K562 (cell line): Measurements from ENCODE around the gene KLHL25. TPM values are rescaled to one million over a fixed set of nuclear protein-coding genes. Genes with fewer than 3 reads are reported as not detected.

Experiments used
- ATAC-seq: fragments of 200-7000 bp; cut with Tn5 transposase; 3 replicates; pipeline ENCODE4 v1.9.1; 2020; ENCODE audit warnings: moderate library complexity
- BruUV-seq: library from RNA; stranded (reverse); fragments of 400-500 nt; replicated peaks from 2 replicates; lab custom pipeline; 2021; lab: Mats Ljungman, UMichigan
- CTCF ChIA-PET: fragments of 300-600 bp; formaldehyde crosslinking; extraction: SDS; loops from one replicate; lab custom pipeline; 2021; ENCODE audit warnings: low intra/inter-chr PET ratio; lab: Yijun Ruan, JAX
- POLR2A ChIA-PET: fragments of 300-600, 350-650 bp; sonication (Branson Sonifier 250); formaldehyde crosslinking; extraction: SDS; loops from one replicate; lab custom pipeline; 2021; ENCODE audit warnings: antibody characterized with exemption, inconsistent platforms; lab: Yijun Ruan, JAX
- DNase-seq, 4 experiments: peaks; one replicate each; pipeline versions ENCODE4 v3.0.0 to v3.0.0-alpha.2; 2011 to 2018; ENCODE audit warnings: low spot score in 3 of 4, mixed read lengths in 3 of 4; ENCODE audit errors: extremely low read depth in 1 of 4
- FAIRE-seq: peaks from 2 replicates; lab custom pipeline; 2011; peaks lifted over from hg19 to GRCh38; lab: Jason Lieb, UNC
- H2AFZ ChIP-seq: 2 replicates; pipeline ENCODE4 v1.6.0; 2011; ENCODE audit warnings: low read depth, low read length, control low read depth, inconsistent platforms
- H3K27ac ChIP-seq: fragments of 200-600 bp; 3 replicates; pipeline ENCODE4 v1.8.0; 2011; ENCODE audit warnings: low read depth, mild to moderate bottlenecking, control low read depth, inconsistent platforms, low read length, moderate library complexity, mixed read lengths; ENCODE audit errors: extremely low read depth
- H3K27me3 ChIP-seq, 2 experiments: fragments of 300-600 bp in 1 of 2; 2 replicates in 1 of 2; 3 replicates in 1 of 2; pipeline versions ENCODE4 v1.6.0 to v1.8.0; 2011; ENCODE audit warnings: inconsistent platforms in 2 of 2, low read length in 2 of 2, mild to moderate bottlenecking in 1 of 2, mixed read lengths in 1 of 2, moderate library complexity in 1 of 2; ENCODE audit not compliant: control insufficient read depth in 2 of 2, insufficient read depth in 2 of 2
- H3K36me3 ChIP-seq: fragments of 300-600 bp; 3 replicates; pipeline ENCODE4 v1.8.0; 2011; ENCODE audit warnings: mild to moderate bottlenecking, low read length, inconsistent platforms; ENCODE audit not compliant: control insufficient read depth, insufficient read depth
- H3K4me1 ChIP-seq, 2 experiments: fragments of 200-600 bp in 1 of 2; replicated peaks in 1 of 2; 2 replicates in 1 of 2; 3 replicates in 1 of 2; pipeline versions ENCODE4 v1.5.1 to v1.8.0; 2011; ENCODE audit warnings: inconsistent platforms in 2 of 2, low read length in 2 of 2, mild to moderate bottlenecking in 1 of 2, mixed read lengths in 1 of 2, moderate library complexity in 1 of 2; ENCODE audit not compliant: control insufficient read depth in 2 of 2, insufficient read depth in 2 of 2
- H3K4me2 ChIP-seq: 2 replicates; pipeline ENCODE4 v1.6.1; 2011; ENCODE audit warnings: low read length, control low read depth, inconsistent platforms, mixed read lengths; ENCODE audit not compliant: insufficient read depth
- H3K4me3 ChIP-seq: fragments of 200-600 bp; sonication (generic), shearing (Covaris generic); 2 replicates; pipeline ENCODE4 v1.5.1; 2016; ENCODE audit warnings: control low read depth, inconsistent platforms
- H3K79me2 ChIP-seq: fragments of 200-600 bp; 3 replicates; pipeline ENCODE4 v1.8.0; 2011; ENCODE audit warnings: low read length, inconsistent platforms; ENCODE audit not compliant: control insufficient read depth, insufficient read depth
- H3K9ac ChIP-seq, 2 experiments: 2 replicates each; pipeline versions ENCODE4 v1.6.0 to v1.6.1; 2011; ENCODE audit warnings: low read depth in 2 of 2, low read length in 2 of 2, control low read depth in 1 of 2, inconsistent platforms in 1 of 2, mild to moderate bottlenecking in 1 of 2, mixed read lengths in 1 of 2; ENCODE audit not compliant: insufficient read depth in 1 of 2
- H3K9me1 ChIP-seq: one replicate; pipeline ENCODE4 v1.6.0; 2011; ENCODE audit warnings: inconsistent platforms, mild to moderate bottlenecking, low read length, moderate library complexity; ENCODE audit not compliant: control insufficient read depth, insufficient read depth
- H3K9me3 ChIP-seq: replicated peaks from 2 replicates; pipeline ENCODE4 v1.5.1; 2011; ENCODE audit warnings: low read depth, low read length, inconsistent platforms; ENCODE audit not compliant: control insufficient read depth, insufficient read depth
- H4K20me1 ChIP-seq: replicated peaks from 2 replicates; pipeline ENCODE4 v1.6.1; 2011; ENCODE audit warnings: low read length, inconsistent platforms, mixed read lengths; ENCODE audit not compliant: control insufficient read depth, insufficient read depth
- CBFA2T2 ChIP-seq: fragments of 450-650 bp; conservative IDR thresholded peaks from 2 replicates; pipeline ENCODE4 v1.6.1; 2017; ENCODE audit warnings: mild to moderate bottlenecking
- FOXJ2 ChIP-seq: fragments of 200-800 bp; sonication (Bioruptor generic); IDR thresholded peaks from 2 replicates; pipeline ENCODE4 v1.6.1; 2016; ENCODE audit warnings: missing genetic modification characterization, missing compliant biosample characterization
- GATA2 ChIP-seq: sonication (generic); formaldehyde crosslinking; IDR thresholded peaks from 2 replicates; pipeline ENCODE4 v1.4.0; 2020; ENCODE audit warnings: mild to moderate bottlenecking, missing genetic modification reagents
- JUNB ChIP-seq: fragments of 450-650 bp; formaldehyde crosslinking; conservative IDR thresholded peaks from 2 replicates; pipeline ENCODE4 v1.4.0; 2020; ENCODE audit warnings: mild to moderate bottlenecking
- NCOR1 ChIP-seq: fragments of 450-650 bp; IDR thresholded peaks from 2 replicates; pipeline ENCODE4 v1.6.1; 2016; ENCODE audit warnings: mild to moderate bottlenecking, moderate library complexity
- RBM14 ChIP-seq: fragments of 200-400 bp; formaldehyde crosslinking; IDR thresholded peaks from 2 replicates; pipeline ENCODE4 v1.6.1; 2018; ENCODE audit warnings: low read depth, mild to moderate bottlenecking, low read length, moderate library complexity, borderline replicate concordance; ENCODE audit not compliant: insufficient read depth
- RBM25 ChIP-seq: fragments of 200-400 bp; formaldehyde crosslinking; IDR thresholded peaks from 2 replicates; pipeline ENCODE4 v1.6.1; 2018; ENCODE audit warnings: low read length, low read depth, moderate library complexity; ENCODE audit not compliant: severe bottlenecking
- RFX1 ChIP-seq: fragments of 450-650 bp; IDR thresholded peaks from 2 replicates; pipeline ENCODE4 v1.6.1; 2016; ENCODE audit warnings: mild to moderate bottlenecking, moderate library complexity
- SMARCE1 ChIP-seq: fragments of 450-650 bp; IDR thresholded peaks from 2 replicates; pipeline ENCODE4 v1.7.1; 2016; ENCODE audit warnings: mild to moderate bottlenecking
- TEAD2 ChIP-seq: fragments of 450-650 bp; IDR thresholded peaks from 2 replicates; pipeline ENCODE4 v1.6.1; 2016; ENCODE audit warnings: missing genetic modification characterization, control low read depth, missing compliant biosample characterization
- ZNF133 ChIP-seq: fragments of 250-450 bp; sonication (Bioruptor Pico); IDR thresholded peaks from 2 replicates; pipeline ENCODE4 v1.4.0; 2020; ENCODE audit warnings: mild to moderate bottlenecking
- ZNF384 ChIP-seq: IDR thresholded peaks from 2 replicates; pipeline ENCODE4 v1.6.1; 2012; ENCODE audit warnings: low read depth, low read length, improper control_type of control experiment
- ZSCAN29 ChIP-seq: fragments of 450-650 bp; IDR thresholded peaks from 2 replicates; pipeline ENCODE4 v1.6.1; 2017
- WGBS: fragments of 100-300 bp; shearing (Covaris generic); methylation state at CpG from one replicate; pipeline ENCODE4 v1.1.6; 2016; ENCODE audit warnings: low coverage, mixed read lengths; ENCODE audit not compliant: insufficient coverage; ENCODE audit errors: missing lambda C conversion rate; 5-methylcytosine and 5-hydroxymethylcytosine counted together
- in situ Hi-C: fragments of 300-500 bp; cut with MboI; formaldehyde crosslinking; loops from 4 replicates; pipeline ENCODE4 v1.15.0; 2018; ENCODE audit warnings: inconsistent platforms, mixed read lengths
- intact Hi-C: fragments of 100-400 bp; cut with micrococcal nuclease; formaldehyde crosslinking; loops from 2 replicates; pipeline ENCODE4 v1.14.2; 2022
- polyA plus RNA-seq, 8 experiments: library from polyadenylated mRNA; depleted of rRNA in 4 of 8; stranded (reverse) in 5 of 8; unstranded in 3 of 8; fragments of >200 nt; fragmentation: Nextera tagmentation in 2 of 8; fragmentation: Illumina TruSeq in 1 of 8; extraction: Ambion mirVana in 2 of 8; extraction: Trizol in 1 of 8; gene quantifications; 2 replicates each; pipeline versions ENCODE4 v1.2.1 to v1.2.3, GENCODE V29; 2011 to 2014; ENCODE audit warnings: inconsistent platforms in 1 of 8, missing spikeins in 1 of 8
- total RNA-seq, 7 experiments: library from RNA; depleted of rRNA in 6 of 7; stranded (reverse); fragments of >200 nt in 6 of 7; fragmentation: Illumina TruSeq in 2 of 7; extraction: Trizol in 2 of 7; gene quantifications; 2 replicates each; pipeline versions ENCODE4 v1.2.1 to v1.2.3, GENCODE V29; 2011 to 2021; ENCODE audit warnings: low replicate concordance in 1 of 7
- TF ChIP-seq, protein P1 (sequence below): fragments of 450-650 bp; IDR thresholded peaks from 2 replicates; pipeline ENCODE4 v1.7.1; 2018; ENCODE audit warnings: mild to moderate bottlenecking, low read depth; ENCODE audit not compliant: partially characterized antibody
- TF ChIP-seq, protein P2 (sequence below): IDR thresholded peaks from 3 replicates; pipeline ENCODE4 v1.6.1; 2011; ENCODE audit warnings: borderline replicate concordance, mild to moderate bottlenecking, moderate library complexity; ENCODE audit not compliant: insufficient read length; ENCODE audit errors: extremely low read depth
- TF ChIP-seq, protein P3 (sequence below): fragments of 250-450 bp; sonication (Bioruptor Pico); IDR thresholded peaks from 2 replicates; pipeline ENCODE4 v1.5.0; 2021

KLHL25 gene
- total and polyA plus RNA-seq, 9 of the 15 experiments (the other 6 are each of a cell fraction or from before 2014, with no cell fraction given) = 0.04 to 0.14 (median 0.10) TPM; not detected in 3

- CTCF ChIA-PET = no interaction called here
- TF ChIP-seq GATA2 (CRISPR knock-in tag) (no peak), RBM14 (no peak), ZNF133 (no peak), FOXJ2 (tag) (no peak), RFX1 (no peak), RBM25 (no peak), ZNF384 (no peak), JUNB (CRISPR knock-in tag) (no peak), TEAD2 (no peak), SMARCE1 (no peak), NCOR1 (no peak), ZSCAN29 (no peak), CBFA2T2 (no peak)
- TF ChIP-seq, protein P1, sequence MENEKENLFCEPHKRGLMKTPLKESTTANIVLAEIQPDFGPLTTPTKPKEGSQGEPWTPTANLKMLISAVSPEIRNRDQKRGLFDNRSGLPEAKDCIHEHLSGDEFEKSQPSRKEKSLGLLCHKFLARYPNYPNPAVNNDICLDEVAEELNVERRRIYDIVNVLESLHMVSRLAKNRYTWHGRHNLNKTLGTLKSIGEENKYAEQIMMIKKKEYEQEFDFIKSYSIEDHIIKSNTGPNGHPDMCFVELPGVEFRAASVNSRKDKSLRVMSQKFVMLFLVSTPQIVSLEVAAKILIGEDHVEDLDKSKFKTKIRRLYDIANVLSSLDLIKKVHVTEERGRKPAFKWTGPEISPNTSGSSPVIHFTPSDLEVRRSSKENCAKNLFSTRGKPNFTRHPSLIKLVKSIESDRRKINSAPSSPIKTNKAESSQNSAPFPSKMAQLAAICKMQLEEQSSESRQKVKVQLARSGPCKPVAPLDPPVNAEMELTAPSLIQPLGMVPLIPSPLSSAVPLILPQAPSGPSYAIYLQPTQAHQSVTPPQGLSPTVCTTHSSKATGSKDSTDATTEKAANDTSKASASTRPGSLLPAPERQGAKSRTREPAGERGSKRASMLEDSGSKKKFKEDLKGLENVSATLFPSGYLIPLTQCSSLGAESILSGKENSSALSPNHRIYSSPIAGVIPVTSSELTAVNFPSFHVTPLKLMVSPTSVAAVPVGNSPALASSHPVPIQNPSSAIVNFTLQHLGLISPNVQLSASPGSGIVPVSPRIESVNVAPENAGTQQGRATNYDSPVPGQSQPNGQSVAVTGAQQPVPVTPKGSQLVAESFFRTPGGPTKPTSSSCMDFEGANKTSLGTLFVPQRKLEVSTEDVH = no peak
- TF ChIP-seq, protein P2, sequence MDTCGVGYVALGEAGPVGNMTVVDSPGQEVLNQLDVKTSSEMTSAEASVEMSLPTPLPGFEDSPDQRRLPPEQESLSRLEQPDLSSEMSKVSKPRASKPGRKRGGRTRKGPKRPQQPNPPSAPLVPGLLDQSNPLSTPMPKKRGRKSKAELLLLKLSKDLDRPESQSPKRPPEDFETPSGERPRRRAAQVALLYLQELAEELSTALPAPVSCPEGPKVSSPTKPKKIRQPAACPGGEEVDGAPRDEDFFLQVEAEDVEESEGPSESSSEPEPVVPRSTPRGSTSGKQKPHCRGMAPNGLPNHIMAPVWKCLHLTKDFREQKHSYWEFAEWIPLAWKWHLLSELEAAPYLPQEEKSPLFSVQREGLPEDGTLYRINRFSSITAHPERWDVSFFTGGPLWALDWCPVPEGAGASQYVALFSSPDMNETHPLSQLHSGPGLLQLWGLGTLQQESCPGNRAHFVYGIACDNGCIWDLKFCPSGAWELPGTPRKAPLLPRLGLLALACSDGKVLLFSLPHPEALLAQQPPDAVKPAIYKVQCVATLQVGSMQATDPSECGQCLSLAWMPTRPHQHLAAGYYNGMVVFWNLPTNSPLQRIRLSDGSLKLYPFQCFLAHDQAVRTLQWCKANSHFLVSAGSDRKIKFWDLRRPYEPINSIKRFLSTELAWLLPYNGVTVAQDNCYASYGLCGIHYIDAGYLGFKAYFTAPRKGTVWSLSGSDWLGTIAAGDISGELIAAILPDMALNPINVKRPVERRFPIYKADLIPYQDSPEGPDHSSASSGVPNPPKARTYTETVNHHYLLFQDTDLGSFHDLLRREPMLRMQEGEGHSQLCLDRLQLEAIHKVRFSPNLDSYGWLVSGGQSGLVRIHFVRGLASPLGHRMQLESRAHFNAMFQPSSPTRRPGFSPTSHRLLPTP = no peak
- TF ChIP-seq, protein P3, sequence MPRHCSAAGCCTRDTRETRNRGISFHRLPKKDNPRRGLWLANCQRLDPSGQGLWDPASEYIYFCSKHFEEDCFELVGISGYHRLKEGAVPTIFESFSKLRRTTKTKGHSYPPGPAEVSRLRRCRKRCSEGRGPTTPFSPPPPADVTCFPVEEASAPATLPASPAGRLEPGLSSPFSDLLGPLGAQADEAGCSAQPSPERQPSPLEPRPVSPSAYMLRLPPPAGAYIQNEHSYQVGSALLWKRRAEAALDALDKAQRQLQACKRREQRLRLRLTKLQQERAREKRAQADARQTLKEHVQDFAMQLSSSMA (CRISPR knock-in tag) = no peak
Measured at GRCh38 chr15:85749261-85750151, 45.2 kb downstream of the KLHL25 start.

More at GRCh38 chr15:85749261-85750151, 45.2 kb downstream of the KLHL25 start:
- Histone ChIP-seq H3K36me3 (no peaks in the 10 kb centered on the region), H3K4me3 (no peak overlapping the region), H4K20me1 (no peaks in the 10 kb centered on the region), H3K27ac (no peak overlapping the region), H3K9ac (no peak overlapping the region), H3K27me3 (peaks cover 26 to 65% of the 10 kb centered on the region in 2 experiments; a peak in 4 of 5 replicates), H2AFZ (no peak overlapping the region), H3K9me3 (no peaks in the 10 kb centered on the region), H3K9me1 (no peaks in the 10 kb centered on the region), H3K4me2 (no peak overlapping the region), H3K79me2 (no peaks in the 10 kb centered on the region), H3K4me1 (no peaks in the 10 kb centered on the region)
- POLR2A ChIA-PET = interaction anchor here (0.8 kb wide), 1 partner anchor 212 kb away, joined by 3 read pairs; no protein-coding TSS in a partner anchor
- intact Hi-C loops = no loop called here
- FAIRE-seq (no peak), ATAC-seq (no peak), DNase-seq (no peak)
- WGBS = 2% methylated on average over 21 of the region's 21 CpGs
- in situ Hi-C loops = no loop called here
- BruUV-seq = no TSS peak
